H1 (cell line): ENCODE measurements around the gene MARS1. TPM values are rescaled to one million over a fixed set of nuclear protein-coding genes. Genes with fewer than 3 reads are reported as not detected.

Experiments used
- CBX8 ChIP-seq: fragments of 300-800, 300-1000 bp; sonication (generic); IDR thresholded peaks from 2 replicates; pipeline ENCODE4 v1.7.1; 2016; ENCODE audit warnings: low read depth, low read length, borderline replicate concordance
- KDM4A ChIP-seq: IDR thresholded peaks from one replicate; pipeline ENCODE4 v1.7.1; 2012; ENCODE audit warnings: low read depth, mild to moderate bottlenecking, moderate library complexity, low read length, inconsistent platforms; ENCODE audit not compliant: severe bottlenecking
- SP4 ChIP-seq: IDR thresholded peaks from 2 replicates; pipeline ENCODE4 v1.6.1; 2012; ENCODE audit warnings: low read length, inconsistent platforms
- YY1 ChIP-seq: IDR thresholded peaks from 2 replicates; pipeline ENCODE4 v1.6.1; 2011; ENCODE audit warnings: low read depth, mild to moderate bottlenecking, low read length
- polyA plus RNA-seq, 7 experiments: library from polyadenylated mRNA; depleted of rRNA in 3 of 7; stranded (reverse) in 5 of 7; unstranded in 2 of 7; fragments of >200 nt in 5 of 7; fragments of 200-250 nt in 2 of 7; gene quantifications; 1 replicate in 5 of 7; 2 replicates in 1 of 7; 4 replicates in 1 of 7; pipeline versions ENCODE4 v1.2.1 to v1.2.3, GENCODE V29; 2011 to 2013; ENCODE audit warnings: missing spikeins in 2 of 7, mixed read lengths in 2 of 7
- total RNA-seq: library from RNA; stranded (reverse); fragmentation: NEBNext Ultra II Directional; extraction: Animal tissue kit (Norgen Biotek cat#: 25700); gene quantifications from 2 replicates; pipeline ENCODE4 v1.2.1, GENCODE V29; 2021

Gene MARS1
- total and polyA plus RNA-seq, 2 of the 8 experiments (the other 6 are each of a cell fraction or from before 2014, with no cell fraction given) = 194 to 407 TPM

DNA sequence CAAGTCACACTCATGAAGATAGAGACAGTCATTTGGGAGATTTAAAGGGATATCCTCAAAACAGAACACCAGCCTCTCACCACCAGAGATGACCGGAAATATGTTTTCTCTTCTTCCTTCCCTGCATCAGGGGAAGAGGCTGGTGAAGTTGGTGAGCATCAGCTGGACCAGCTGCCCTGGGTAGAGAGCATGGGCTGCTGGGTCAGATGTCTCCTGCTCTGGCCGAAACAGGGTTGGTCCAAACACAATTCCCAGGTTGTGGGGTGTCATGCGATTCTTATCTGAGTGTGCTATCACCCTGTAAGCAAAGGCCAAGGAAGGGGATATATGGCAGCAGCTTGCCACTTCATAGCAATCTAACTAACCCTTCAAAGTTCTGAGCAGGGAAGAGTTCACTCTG lies 15.5 kb upstream of the MARS1 start (continued):
- TF ChIP-seq KDM4A = no peak
- TF ChIP-seq SP4 = no peak
- TF ChIP-seq CBX8 = no peak
- TF ChIP-seq YY1 = no peak
